Tibial artery (tissue), 4 donors: ENCODE results near the gene SH3BGRL.
A peak's percentile ranks its signal among the peaks of the same experiment; 100 is the strongest.

Experiments used
- DNase-seq, 2 donors: peaks; one replicate each; pipeline ENCODE4 v3.0.0-alpha.2; 2019
- H3K27ac ChIP-seq, 2 donors: fragments of 200-600 bp; sonication (generic) in 1 of 2; 1 replicate in 1 of 2; 2 replicates in 1 of 2; pipeline ENCODE4 v1.5.1; 2018 to 2019; ENCODE audit warnings: mild to moderate bottlenecking in 1 of 2
- H3K27me3 ChIP-seq, 2 donors: fragments of 200-600 bp; sonication (generic) in 1 of 2; one replicate each; pipeline versions ENCODE4 v1.5.1 to v1.6.0; 2016 to 2019
- H3K36me3 ChIP-seq, 3 donors: fragments of 200-600 bp; sonication (generic) in 2 of 3; one replicate each; pipeline ENCODE4 v1.5.1; 2016 to 2019; ENCODE audit warnings: mild to moderate bottlenecking in 2 of 3
- H3K4me1 ChIP-seq, 4 donors: fragments of 200-600 bp; sonication (generic) in 2 of 4; 1 replicate in 3 of 4; 2 replicates in 1 of 4; pipeline ENCODE4 v1.5.1; 2016 to 2019
- H3K4me3 ChIP-seq, 2 donors: fragments of 200-600 bp; sonication (generic) in 1 of 2; 1 replicate in 1 of 2; 2 replicates in 1 of 2; pipeline ENCODE4 v1.5.1; 2018 to 2019; ENCODE audit warnings: mild to moderate bottlenecking in 2 of 2
- H3K9me3 ChIP-seq, 3 donors: fragments of 200-600 bp; sonication (generic) in 1 of 3; one replicate each; pipeline ENCODE4 v1.5.1; 2016 to 2019
- intact Hi-C: fragments of 100-400 bp; cut with DNase I; formaldehyde crosslinking; loops from one replicate; pipeline ENCODE4 v1.15.0; 2023; ENCODE audit warnings: low total_unique reads
- TF ChIP-seq, protein P1 (sequence below), 2 experiments: fragments of 200-600 bp in 1 of 2; fragments of 450-650 bp in 1 of 2; IDR thresholded peaks; one replicate each; pipeline ENCODE4 v1.5.1; 2017 to 2019; ENCODE audit warnings: antibody characterized with exemption in 2 of 2, mild to moderate bottlenecking in 1 of 2, moderate library complexity in 1 of 2

Gene SH3BGRL

DNA sequence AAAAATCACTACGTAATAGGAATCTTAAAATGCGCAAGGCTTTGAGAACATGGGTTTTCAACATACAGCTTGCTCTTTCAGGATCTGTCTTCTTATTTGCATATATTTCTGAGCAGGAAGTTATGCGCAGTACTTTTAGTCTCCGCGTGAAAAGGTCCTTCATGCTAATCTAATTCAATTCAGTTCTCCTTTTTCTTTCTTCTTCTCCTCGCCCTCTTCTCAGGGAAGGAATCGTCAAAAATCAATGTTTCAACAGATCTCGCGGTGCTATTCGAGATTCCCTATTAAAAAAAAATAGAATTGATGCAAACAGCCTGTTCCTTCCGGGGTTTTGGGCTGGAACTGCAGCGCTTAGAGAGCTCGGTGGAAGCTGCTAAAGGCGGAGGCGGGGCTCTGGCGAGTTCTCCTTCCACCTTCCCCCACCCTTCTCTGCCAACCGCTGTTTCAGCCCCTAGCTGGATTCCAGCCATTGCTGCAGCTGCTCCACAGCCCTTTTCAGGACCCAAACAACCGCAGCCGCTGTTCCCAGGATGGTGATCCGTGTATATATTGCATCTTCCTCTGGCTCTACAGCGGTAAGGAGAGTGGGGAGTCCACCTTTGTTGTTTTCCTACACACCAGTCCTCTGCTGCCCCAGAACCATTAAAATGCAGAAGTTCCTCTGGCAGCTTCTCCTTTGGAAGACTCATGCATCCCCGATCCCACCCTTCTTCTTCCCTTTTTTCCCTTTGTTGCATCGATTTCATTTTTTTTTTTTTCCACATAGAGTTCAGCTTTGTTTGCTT, at the start of gene SH3BGRL, which contains the start of gene HMGN5:
SH3BGRL (plus strand) TSS at position 432 of the 785 bp plus-strand sequence; CDS start at position 531, 99 bp downstream.
HMGN5 (minus strand) TSS at position 243 of the 785 bp plus-strand sequence. CDS start 80,364 bp downstream, outside the sequence.
- Histone ChIP-seq H3K27ac (peak within 1 kb of the TSS; percentile 79 to 88), H3K9me3 (no peaks in the 10 kb centered on the region), H3K4me3 (peak within 1 kb of the TSS; percentile 64 to 65), H3K36me3 (no peaks in the 10 kb centered on the region), H3K27me3 (no peaks in the 10 kb centered on the region), H3K4me1 (peaks cover 0 to 15% (median 0%) of the 10 kb centered on the region in 4 donors)
- TF ChIP-seq, protein P1, sequence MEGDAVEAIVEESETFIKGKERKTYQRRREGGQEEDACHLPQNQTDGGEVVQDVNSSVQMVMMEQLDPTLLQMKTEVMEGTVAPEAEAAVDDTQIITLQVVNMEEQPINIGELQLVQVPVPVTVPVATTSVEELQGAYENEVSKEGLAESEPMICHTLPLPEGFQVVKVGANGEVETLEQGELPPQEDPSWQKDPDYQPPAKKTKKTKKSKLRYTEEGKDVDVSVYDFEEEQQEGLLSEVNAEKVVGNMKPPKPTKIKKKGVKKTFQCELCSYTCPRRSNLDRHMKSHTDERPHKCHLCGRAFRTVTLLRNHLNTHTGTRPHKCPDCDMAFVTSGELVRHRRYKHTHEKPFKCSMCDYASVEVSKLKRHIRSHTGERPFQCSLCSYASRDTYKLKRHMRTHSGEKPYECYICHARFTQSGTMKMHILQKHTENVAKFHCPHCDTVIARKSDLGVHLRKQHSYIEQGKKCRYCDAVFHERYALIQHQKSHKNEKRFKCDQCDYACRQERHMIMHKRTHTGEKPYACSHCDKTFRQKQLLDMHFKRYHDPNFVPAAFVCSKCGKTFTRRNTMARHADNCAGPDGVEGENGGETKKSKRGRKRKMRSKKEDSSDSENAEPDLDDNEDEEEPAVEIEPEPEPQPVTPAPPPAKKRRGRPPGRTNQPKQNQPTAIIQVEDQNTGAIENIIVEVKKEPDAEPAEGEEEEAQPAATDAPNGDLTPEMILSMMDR (IDR thresholded peaks at IDR 0.05): peak in 1 of 2 experiments; percentile 13
- intact Hi-C loops: no loop called here
- DNase-seq: peak; percentile 85 to 90

DNA sequence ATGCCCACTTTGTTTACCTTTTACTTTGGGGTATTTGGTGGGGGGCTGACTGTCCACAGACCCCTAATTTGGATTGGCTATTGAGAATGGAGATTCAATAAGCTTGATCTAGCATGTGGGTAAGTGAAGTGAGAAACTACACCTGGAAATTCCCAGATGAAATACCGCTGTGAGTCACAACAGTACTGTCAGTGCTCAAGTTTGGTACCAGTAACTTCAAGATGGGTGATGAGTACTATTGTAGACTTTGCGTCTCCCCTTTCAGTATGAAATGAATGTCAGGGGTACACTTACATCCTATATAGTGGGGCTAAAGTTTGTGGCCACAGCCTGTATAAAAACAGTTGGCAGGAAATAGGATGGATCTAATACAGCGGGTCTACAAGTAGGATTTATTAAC, 33.5 kb upstream of the SH3BGRL start:
- H3K4me1 ChIP-seq: no peaks in the 10 kb centered on the region
- no peak overlapping the region for H3K4me3 ChIP-seq

DNA sequence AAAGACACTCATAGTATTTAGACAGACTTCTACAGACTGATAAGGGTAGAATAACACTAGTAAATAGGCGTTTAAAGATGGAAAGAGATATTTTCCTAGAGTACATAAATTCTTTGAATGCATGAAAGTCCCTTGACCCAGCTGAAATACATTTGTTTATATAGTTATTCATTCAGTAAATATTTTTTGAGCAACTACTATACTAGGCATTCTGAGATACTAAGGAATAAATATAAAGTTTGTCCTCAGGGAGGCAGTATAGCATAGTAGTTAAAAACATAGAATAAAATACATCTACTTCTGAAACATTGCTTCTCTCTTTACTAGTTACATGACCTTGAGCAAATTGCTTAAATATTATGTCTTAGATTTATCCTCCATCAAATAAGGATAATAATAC, 27.6 kb upstream of the SH3BGRL start:
- Histone ChIP-seq H3K9me3 (no peaks in the 10 kb centered on the region), H3K4me1 (no peaks in the 10 kb centered on the region), H3K27ac (no peak overlapping the region), H3K36me3 (no peaks in the 10 kb centered on the region), H3K27me3 (no peaks in the 10 kb centered on the region), H3K4me3 (no peak overlapping the region)
- DNase-seq: no peak
- intact Hi-C loops: no loop called here
- TF ChIP-seq, protein P1 (IDR thresholded peaks at IDR 0.05): peak; percentile 17 to 36

More for the DNA sequence above, 33.5 kb upstream of the SH3BGRL start:
- Histone ChIP-seq H3K36me3 (no peaks in the 10 kb centered on the region), H3K27ac (no peak overlapping the region), H3K27me3 (no peaks in the 10 kb centered on the region), H3K9me3 (no peaks in the 10 kb centered on the region)
- TF ChIP-seq, protein P1 (IDR thresholded peaks at IDR 0.05): no peak
- intact Hi-C loops: no loop called here
- no peak for DNase-seq

DNA sequence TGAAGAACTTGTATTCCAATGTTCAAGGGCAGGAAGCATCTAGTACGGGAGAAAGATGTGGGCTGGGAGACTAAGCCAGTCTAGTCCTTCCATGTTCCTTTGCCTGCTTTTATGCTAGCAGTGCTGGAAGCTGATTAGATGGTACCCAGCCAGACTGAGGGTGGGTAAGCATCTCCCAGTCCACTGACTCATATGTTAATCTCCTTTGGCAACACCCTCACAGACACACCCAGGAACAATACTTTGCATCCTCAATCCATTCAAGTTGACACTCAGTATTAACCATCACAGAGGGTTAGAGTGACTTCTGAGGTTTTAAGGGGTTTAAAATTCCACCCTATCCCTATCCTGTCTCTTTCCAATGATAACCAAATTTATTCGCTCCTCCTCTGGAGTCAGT, 6.6 kb upstream of the SH3BGRL start:
- no peak overlapping the region for H3K4me3 ChIP-seq
- intact Hi-C loops: loop anchor here (10.0 kb wide), 1 partner anchor 180 kb away; no protein-coding TSS in a partner anchor
- H3K9me3 ChIP-seq: no peaks in the 10 kb centered on the region
- no peak overlapping the region for H3K27ac ChIP-seq
- TF ChIP-seq, protein P1 (IDR thresholded peaks at IDR 0.05): no peak
- H3K27me3 ChIP-seq: no peaks in the 10 kb centered on the region
- no peaks in the 10 kb centered on the region for H3K4me1 ChIP-seq
- no peaks in the 10 kb centered on the region for H3K36me3 ChIP-seq
- no peak for DNase-seq

DNA sequence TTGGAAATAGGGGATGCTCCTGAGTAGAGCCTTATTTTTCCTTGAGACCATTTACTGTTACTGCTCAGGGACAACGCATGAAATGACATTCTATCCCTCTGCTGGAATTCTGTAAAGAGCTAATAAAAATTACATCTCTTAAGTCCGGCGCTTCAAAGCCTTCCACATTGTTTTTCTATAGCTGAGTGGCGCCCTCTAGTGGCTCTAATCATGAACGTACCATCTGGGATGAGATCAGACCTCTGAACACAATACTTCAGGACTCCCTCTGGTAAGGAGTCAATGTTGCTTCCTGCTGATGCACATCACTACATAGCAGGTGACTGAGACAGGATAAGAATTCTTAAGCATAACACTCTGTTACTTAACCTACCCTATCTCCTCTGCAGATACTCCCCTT, 6.2 kb upstream of the SH3BGRL start:
- peak in 1 of 2 donors; percentile 37 for DNase-seq
- intact Hi-C loops: loop anchor here (10.0 kb wide), 1 partner anchor 179 kb away; no protein-coding TSS in a partner anchor
- no peaks in the 10 kb centered on the region for H3K36me3 ChIP-seq

More for the DNA sequence above, 6.2 kb upstream of the SH3BGRL start:
- Histone ChIP-seq H3K27me3 (no peaks in the 10 kb centered on the region), H3K27ac (no peak overlapping the region), H3K9me3 (no peaks in the 10 kb centered on the region), H3K4me3 (no peak overlapping the region), H3K4me1 (no peaks in the 10 kb centered on the region)
- TF ChIP-seq, protein P1 (IDR thresholded peaks at IDR 0.05): peak in 1 of 2 experiments; percentile 31
